Stimulated activated CD8-positive, alpha-beta memory T cell treated with anti-CD3 and anti-CD28 coated beads, Interleukin-12 subunit alpha, Interleukin-12 subunit beta, amount 100 ng/mL, for 24 hours (primary cell): ENCODE data around the gene SVIL.
"Not testable (repeated sequence)": the region's sequence is repeated elsewhere in the genome, so short reads cannot be mapped to it uniquely, and the experiment has no call there.

Source experiments
- DNase-seq: peaks from one replicate; pipeline ENCODE4 v3.0.0-alpha.2; 2020; ENCODE audit errors: extremely low read depth

Gene SVIL

DNA sequence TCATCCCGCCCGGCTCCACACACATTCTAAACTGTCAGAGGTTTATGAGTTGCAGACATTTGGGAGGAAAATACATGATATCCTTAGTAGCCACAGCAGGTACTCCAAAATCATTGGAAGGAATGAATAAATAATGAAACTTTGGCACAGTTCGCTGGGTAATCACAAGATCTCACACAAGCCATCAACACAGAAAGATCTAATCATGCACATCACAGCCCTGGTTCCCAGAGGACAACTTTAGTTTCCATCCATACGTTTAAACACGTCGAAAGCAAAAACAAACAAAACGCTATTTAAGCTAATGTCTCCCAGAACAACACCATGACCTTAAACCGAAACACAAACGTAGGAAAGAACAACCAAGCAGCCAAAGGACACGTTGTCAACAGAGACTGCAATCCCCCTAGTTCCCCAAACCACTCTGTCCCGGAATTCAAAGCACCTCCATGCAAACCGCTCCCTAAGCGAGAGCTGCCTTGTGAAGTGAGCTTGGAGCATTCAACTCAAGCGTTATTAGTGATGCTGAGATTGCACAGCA lies 12.3 kb downstream of the SVIL start:
- DNase-seq, result no peak

DNA sequence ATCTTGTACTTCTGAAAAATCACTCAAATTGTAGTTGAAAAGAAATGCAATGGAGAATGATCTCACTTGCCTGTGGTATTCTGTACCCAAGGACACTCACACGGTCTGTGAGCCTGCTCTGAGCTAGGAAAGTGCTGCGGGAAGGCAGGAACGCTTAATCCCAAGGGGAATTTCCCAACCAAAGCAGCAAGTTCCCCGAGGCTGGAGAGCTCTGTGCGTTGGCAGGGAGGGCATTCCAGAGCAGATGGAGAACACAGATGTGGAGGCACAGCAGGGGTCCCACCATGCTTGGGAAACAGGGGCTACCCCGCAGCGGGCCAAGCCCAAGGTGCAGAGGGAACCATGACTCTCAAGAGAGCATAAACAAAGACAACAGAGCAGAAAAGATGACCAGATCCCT lies 13.6 kb downstream of the SVIL start:
- no peak for DNase-seq

DNA sequence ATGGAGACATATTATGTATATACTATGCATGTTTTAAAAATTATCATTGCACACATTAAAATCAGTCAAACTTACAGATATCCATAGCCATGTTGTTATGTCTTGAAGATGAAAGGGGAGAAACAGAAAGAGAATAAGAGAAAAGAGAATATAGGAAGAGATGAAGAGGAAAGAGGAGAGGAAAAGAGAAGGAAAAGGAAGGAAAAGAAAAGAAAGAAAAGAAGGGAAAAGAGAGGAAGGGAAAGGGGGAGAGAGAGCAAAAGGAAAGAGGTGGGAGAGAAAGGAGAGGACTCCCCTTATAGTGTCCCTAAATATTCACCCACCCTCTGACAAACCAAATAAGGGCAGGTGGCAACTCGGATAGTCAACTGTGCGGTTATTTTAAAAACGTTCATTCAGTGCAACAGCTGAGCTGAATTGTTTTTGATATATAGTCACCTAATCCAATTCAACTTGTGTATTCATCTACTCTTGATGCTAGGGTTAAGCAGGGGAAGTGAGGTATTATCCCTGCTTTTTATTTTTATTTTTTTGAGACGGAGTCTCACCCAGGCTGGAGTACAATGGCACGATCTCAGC lies 14.6 kb downstream of the SVIL start:
- DNase-seq, result no peak

DNA sequence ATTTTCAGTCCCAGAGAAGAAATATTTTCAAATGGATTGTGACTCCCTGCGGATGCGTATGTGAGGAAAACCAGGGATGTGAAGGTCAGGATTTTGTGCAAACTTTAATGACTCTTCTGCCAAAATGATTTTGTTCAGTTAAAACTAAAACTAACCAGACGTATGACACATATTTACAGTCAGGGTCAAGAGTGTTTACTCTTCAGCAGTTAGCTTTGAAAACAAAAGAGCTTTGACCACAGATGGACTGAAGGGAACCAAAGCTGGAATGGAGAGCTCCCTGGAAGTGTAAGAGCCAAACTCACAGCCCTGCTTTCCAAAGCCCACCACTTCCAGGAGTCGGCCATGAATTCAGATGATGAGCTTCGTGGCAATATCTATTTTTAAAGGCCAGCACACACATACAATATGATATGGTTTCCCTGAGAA lies 15.5 kb downstream of the SVIL start:
- no peak for DNase-seq

DNA sequence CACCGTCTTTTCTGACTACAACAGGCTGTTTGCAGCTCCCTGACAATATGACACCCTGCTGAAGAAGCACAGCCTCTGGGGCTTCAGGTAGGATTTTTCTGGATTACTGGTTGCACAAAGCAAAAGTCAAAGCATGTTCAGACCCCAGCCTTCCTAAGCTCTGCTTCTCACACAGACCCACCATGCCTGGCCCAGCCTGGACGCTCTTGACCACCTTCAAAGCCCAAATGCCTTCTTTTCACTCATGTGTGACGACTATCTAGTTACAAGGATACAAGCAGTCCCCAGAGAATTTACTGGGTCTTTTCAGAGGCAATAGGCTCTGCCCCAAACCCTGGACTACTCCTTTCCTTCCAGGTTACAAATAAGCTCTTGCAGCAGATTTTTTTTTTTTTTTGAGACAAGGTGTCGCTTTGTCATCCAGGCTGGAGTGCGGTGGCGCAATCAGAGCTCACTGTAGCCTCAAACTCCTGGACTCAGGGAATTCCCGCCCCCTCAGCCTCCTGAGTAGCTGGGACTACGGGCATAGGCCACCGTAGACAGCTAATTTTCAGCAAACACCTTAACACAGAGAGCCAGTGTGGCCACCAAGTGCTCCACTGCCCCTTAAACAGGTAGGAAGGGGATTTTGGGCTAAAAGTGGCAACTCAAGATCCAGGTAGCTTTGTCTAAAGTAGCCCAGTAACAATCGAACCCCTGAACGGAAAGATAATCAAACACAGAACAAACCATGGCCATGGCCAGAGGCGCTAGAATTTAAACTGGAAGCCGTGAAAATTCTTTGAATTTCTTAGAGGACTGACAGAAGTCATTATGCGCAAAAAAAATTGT lies 16.2 kb downstream of the SVIL start:
- no peak for DNase-seq

DNA sequence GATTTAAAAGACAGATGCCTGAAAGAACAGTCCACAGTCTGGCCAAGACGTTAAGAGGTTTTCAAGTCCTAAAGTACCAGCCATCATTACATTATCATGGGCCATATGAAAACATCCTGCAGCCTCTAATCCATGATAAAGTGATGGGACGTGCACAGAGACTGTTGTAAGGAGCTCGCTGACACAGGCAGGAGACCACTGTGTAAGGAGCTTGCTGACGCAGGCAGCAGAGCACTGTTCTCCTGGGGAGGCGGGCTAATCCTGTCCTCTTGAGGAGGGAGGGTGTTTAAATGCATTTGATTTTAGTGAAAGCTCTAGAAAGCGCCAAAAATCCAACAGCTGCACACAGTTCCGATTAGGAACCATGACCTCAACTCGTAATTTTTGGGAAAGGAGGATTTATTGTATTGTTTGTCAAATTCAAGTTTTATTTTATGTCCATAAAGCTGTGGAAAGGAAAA lies 16.9 kb downstream of the SVIL start:
- DNase-seq, result no peak

DNA sequence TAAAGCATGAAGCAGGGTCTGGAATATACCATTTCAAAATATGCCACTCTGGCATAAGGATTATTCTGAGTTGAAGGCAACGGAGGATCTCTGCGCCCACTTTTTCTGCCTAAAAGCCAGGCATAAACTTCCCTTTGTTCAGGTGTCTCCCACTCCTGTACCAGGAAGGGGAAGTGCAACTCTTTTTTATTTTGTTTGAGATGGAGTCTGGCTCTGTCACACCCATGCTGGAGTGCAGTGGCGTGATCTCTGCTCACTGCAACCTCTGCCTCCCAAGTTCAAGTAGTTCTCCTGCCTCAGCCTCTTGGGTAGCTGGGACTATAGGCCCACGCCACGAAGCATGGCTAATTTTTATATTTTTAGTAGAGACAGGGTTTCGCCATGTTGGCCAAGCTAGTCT lies 18.2 kb downstream of the SVIL start:
- DNase-seq, result no peak

DNA sequence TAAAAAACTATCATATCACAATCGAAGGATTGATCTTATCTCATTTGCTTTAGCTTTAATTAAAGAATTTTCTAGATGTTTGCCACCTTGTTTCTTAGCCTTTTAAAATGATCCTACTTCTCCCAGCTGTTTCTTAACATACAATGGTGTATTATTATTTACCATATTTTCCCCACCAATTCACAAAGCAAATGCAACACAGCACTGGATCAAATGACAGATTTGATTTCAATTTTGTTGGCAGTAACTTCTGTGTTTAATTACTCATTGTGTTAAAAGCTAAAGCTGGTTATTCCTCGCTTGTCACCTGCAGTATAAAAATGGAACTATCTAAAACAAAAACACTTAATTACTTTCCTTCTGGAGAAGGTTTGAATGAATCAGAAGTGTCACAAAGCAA lies 19.6 kb downstream of the SVIL start:
- DNase-seq, result no peak

DNA sequence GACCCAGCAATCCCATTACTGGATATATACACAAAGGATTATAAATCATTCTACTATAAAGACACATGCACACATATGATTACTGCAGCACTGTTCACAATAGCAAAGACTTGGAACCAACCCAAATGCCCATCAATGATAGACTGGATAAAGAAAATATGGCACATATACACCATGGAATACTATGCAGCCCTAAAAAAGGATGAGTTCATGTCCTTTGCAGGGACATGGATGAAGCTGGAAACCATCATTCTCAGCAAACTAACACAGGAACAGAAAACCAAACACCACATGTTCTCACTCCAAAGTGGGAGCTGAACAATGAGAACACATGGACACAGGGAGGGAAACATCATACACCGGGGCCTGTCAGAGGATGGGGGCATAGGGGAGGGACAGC lies 20.5 kb downstream of the SVIL start:
- not testable (repeated sequence) for DNase-seq

DNA sequence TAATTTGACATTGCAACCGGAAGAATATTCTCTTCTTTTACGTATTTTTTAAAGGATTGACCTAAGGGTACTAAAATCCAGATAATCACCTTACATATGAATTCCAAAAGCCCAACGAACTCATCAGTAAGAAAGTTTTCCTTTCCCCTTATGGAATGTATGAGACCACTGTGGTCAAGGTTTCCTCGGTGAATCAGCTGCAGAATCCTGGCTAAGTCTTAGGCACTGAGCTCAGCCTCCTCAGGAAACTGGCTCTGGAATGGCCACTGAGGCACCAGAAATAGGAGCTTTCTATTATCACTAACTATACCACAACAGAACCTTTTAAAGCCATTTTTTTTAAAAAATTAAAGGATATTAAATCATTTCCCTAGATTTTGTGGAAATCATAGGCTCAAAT lies 21.0 kb downstream of the SVIL start:
- no peak for DNase-seq

DNA sequence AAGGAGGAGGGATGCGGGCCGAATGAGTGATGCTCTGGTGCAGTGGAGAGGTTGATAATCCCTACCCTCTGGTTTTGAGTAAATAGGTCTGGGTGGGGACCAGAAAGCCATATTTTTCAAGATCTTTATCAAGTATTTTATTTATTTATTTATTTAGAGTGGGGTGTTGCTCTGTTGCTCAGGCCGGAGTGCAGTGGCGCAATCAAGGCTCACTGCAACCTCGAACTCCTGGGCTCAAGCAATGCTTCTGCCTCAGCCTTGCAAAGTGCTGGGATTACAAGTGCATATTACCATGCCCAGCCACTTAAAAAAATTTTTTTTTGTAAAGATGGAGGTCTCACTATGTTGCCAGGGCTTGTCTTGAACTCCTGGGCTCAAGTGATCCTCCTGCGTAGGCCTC lies 21.6 kb downstream of the SVIL start:
- DNase-seq, result no peak

DNA sequence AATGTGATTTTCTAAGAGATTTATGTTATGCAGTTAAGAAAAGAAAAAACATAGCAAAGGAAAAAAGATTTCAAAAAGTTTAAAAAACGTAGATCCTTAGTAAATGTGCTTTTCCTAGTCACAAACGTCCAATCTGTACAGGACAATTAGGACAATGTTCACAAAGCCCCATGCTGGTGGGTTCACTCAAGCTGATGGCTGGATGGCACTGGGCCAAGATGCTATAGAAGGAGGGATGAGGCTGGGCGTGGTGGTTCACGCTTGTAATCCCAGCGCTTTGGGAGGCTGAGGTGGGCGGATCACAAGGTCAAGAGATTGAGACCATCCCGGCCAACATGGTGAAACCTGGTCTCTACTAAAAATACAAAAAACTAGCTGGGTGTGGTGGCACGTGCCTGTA lies 22.1 kb downstream of the SVIL start:
- DNase-seq, result no peak

DNA sequence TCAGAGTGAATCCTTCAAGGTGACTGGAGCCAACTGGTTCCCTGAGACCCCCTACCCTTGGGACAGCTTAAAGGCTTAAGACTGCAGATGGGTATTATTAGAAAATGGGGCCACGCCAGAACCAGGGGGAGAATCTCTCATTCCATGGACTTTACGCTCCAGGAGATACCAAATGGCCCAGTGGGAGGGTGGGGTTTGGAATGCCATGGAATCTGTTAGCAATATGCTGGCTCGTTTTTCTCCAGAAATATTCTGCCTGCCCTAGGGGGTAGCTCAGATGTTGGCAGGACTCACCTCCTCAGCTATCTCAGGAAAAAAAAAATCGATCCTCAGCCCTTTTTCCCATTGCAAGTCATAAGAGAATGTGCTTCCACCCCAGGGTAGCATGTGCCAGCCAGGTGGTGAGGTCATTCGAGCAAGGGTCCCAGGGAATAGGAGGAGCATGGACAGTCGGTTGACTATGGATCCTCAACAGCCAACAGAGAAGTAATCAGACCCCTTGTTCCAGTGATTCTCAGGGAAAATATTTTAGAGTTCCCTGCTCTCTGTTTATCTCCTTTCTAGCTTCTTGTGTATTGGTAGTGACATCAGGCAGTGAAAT lies 22.9 kb downstream of the SVIL start:
- DNase-seq, result no peak

DNA sequence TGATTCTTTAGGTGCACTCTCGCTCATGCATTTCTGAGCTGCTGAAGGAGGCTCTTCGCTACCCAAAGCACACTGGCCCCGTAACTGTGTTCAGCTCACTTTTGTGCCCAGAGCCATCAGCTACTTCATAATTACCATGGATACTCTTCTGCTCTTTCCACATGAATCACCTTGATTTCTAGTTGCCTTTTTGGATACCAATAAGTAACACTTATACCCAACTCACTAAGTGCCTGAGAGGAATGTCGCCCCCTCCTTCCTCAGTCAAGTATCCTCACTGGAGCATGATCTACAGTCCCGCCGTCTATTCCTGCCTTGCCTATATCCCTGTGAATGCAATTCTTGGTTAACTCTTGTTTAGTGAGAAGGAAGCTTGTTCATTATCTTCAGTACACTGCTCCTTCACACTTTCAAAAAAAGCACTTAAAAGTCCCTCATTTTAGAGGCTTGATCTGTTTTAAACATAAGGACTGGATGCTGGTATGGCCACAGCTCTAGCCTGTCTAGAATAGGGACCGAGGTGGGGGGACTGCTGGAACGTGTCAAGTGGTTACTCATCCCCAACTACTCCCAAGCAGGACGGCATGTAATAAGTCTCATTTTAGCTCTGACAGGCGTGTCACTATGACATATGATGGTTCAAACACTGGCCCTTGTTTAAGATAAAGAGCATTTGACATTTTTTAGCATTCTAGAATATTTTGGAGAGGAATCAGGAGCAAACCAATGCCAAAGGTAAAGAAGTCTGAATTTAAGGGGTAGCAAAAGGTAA lies 23.7 kb downstream of the SVIL start:
- DNase-seq, result no peak

DNA sequence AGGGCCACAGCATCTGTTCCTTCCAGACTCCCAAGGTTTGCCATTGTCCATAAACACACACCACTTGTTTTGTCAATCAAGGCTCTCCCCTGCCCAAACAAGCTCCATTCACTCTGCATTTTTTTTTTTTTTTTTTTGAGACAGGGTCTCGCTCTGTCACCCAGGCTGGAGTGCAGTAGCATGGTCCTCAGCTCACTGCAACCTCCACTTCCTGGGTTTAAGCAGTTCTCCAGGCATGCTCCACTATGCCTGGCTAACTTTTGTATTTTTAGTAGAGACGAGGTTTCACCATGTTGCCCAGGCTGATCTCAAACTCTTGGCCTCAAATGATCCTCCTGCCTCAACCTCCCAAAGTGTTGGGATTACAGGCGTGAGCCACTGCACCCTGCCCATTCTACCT lies 24.4 kb downstream of the SVIL start:
- not testable (repeated sequence) for DNase-seq

DNA sequence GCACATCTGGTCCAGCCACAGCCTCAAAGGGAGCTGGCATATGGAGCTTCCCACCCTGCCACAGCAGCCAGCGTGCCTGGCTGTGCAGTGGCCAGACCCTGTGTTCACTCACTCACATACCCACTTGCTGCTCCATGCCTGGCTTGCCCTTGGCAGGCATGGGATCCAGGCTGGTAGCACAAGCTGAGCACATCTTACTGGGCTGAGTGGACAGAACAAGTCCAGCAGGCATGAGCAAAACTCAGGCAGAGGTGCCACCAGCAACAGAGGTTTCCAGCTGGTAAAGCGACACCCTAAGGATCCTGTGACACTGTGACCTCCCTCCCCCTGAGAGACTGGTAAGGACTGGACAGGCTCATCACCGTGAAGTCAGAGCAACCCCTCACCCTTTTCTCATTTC lies 25.1 kb downstream of the SVIL start:
- DNase-seq, result no peak

DNA sequence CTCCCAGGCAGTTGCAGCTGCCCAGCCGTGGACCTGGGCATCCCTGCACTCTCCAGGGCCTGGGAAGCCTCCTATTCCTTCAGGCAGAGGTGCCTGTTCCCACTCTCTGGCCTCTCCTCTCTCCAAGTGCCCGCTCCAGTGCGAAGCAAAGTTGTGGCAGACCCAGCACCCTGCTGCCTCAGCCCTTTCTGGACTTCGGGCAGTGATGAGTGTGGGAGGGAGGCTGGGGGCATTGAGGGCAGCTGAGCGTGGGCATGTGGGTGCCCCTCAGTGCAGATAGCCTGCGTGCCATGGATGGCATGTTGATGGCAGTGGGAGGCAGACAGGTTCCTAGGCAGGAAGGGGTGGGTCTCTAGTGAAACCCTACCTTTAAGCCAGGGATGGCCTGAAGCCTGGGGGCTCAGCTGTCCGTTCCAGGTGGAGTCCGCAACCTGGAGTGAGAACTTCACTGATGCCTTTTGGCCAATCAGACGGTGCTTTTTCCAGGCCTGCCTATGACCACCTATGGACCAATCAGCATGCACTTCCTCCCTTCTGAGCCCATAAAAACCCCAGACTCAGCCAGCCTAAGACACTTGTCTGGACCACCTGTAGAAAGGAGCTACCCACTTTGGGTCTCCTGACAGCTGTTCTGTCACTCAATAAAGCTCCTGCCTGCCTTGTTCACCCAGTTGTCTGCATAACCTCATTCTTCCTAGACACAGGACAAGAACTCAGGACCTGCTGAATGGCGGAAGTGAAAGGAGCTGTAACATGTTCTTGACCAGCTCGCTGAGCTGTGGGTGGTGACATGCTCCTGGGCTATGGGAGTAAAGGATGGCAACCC lies 26.1 kb downstream of the SVIL start:
- no peak for DNase-seq

DNA sequence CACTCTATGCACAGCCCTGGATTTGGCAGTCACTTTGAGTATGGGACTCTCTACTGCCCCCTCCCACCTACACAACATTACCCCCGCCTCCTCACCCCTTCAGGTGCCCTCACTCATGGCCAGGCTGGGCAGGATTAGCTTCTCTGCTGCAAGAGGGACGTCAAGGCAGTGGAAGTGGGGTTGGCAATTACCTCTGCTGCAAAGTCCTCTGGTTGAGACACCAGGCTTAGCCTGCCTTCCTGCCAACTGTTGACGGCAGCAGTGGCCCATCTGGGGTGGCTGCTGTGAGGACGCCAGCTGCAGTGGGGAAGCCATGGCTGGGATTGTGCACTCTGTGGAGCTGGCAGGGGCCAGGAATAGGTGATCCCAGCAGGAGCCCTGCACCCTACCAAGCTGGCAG lies 26.7 kb downstream of the SVIL start:
- no peak for DNase-seq

DNA sequence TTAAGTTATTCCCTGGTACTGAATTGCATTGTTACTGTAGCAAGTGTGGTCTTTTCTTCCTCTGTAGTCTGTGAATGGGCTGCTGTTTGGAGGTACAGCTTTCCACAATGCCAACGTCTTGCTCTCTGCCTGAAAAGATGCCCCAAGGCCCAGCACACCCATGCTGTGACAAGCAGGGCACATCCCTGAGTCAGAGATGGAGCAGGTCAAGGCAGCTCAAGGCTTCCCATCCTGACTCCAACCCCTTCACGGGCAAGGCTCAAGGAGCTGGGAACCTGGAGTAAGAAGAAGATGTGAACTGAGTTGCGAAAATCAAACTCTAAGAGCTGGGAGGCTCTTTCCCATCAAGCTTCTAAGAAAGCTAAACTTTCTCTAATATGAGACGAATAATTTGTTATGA lies 27.2 kb downstream of the SVIL start:
- no peak for DNase-seq

DNA sequence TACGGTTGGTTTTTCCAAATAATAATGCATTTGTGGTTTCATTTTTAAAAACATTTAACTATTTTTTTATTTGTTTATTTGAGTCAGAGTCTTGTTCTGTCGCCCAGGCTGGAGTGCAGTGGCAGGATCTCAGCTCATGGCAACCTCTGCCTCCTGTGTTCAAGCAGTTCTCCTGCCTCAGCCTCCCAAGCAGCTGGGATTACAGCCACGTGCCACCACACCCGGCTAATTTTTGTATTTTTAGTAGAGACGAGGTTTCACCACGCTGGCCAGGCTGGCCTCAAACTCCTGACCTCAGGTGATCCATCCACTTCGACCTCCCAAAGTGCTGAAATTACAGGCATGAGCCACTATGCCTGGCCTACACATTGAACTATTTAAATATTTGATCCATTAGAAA lies 28.1 kb downstream of the SVIL start:
- DNase-seq, result not testable (repeated sequence)

DNA sequence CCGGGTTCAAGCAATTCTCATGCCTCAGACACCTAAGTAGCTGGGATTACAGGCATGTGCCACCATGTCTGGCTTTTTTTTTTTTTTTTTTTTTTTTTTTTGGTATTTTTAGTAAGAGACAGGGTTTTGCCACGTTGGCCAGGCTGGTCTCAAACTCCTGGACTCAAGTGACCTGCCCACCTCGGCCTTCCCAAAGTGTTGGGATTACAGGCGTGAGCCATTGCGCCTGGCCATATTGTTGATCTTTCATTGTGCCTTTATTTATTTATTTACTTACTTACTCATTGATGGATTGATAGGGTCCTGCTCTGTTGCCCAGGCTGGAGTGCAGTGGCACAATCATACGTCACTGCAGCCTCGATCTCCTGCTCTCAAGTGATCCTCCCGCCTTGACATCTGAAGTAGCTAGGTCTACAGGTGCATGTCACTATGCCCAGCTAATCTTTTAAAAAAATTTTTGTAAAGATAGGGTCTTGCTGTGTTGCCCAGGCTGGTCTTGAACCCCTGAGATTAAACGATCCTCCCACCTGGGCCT lies 30.4 kb downstream of the SVIL start:
- DNase-seq, result no peak
